ENCODE measurements around the gene TMEM167A.

DNA sequence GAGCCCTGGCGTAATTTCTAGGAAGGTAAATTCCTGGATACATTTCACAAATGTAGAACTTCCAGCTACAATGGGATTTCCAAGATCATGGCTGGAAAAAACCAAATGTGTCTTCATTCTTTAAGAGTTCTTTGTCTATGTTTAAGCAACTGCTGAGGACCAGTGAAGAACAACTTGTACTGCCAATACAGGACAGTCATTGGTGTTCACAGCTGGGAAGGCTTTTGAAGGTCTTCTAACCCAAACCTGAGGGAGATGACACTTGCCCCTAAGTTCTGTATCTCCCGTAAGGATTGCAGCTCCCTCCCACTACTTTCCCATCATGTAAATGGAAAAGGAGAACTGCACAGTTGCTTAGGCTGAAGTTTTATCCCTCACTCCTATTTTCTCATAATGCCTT lies 28.4 kb downstream of the TMEM167A start:
- TF ChIP-seq POLR2A (IDR thresholded peaks at IDR 0.05; ENCODE audit: low read length) (no peak), GATA1 (IDR thresholded peaks at IDR 0.05; ENCODE audit: low read depth, low read length) (no peak)

Measured in erythroblast (primary cell).